ENCODE measurements around the gene UFD1. TPM values are rescaled to one million over a fixed set of nuclear protein-coding genes. Genes with fewer than 3 reads are reported as not detected.

The UFD1 gene
- total and polyA plus RNA-seq, 9 of the 15 experiments (the other 6 are each of a cell fraction or from before 2014, with no cell fraction given) = 238 to 645 (median 363) TPM

GRCh38 chr22:19488884-19489843 is 10.2 kb upstream of the UFD1 start:
- in situ Hi-C loops (cut with MboI) = no loop called here
- peaks cover 22% of the 10 kb centered on the region for H3K79me2 ChIP-seq (ENCODE audit: control insufficient read depth, insufficient read depth, low read length)
- 0 out of 2 replicates have a peak, but pooled peaks have one; percentile 54 for TF ChIP-seq ZFPM2 (CRISPR knock-in tag; IDR thresholded peaks at IDR 0.05)
- 0 out of 2 replicates have a peak, but pooled peaks have one; percentile 48 for TF ChIP-seq POLR2A (conservative IDR thresholded peaks at IDR 0.05)
- TF ChIP-seq POLR2AphosphoS5 (IDR thresholded peaks at IDR 0.05; ENCODE audit: control insufficient read depth, insufficient read depth, low read depth, low read length) = peak; percentile 53; the same call in 1 of the 2 replicates
- peak; percentile 34; the same call in 1 of the 2 replicates for TF ChIP-seq POLR2G (IDR thresholded peaks at IDR 0.05; ENCODE audit: low read depth, low read length)
- no peak for TF ChIP-seq ETV6 (IDR thresholded peaks at IDR 0.05; ENCODE audit: borderline replicate concordance in 1 of 2, low read depth in 2 of 2, low read length in 1 of 2)
- TF ChIP-seq ETV6 (CRISPR knock-in tag; IDR thresholded peaks at IDR 0.05; ENCODE audit: borderline replicate concordance) = 0 out of 2 replicates have a peak, but pooled peaks have one; percentile 29
- no peak for TF ChIP-seq ZNF778 (CRISPR knock-in tag; IDR thresholded peaks at IDR 0.05)
- 0 out of 4 replicates have a peak, but pooled peaks of 1 of the 2 experiments have one; percentile 60 for TF ChIP-seq TEAD1 (CRISPR knock-in tag; IDR thresholded peaks at IDR 0.05)
- peak; percentile 47; the same call in 1 of the 2 replicates for TF ChIP-seq SP1 (CRISPR knock-in tag; IDR thresholded peaks at IDR 0.05)
- peak; percentile 11; the same call in 1 of the 2 replicates for TF ChIP-seq ZNF316 (IDR thresholded peaks at IDR 0.05)
- peak; percentile 83 for TF ChIP-seq ZFP91 (CRISPR knock-in tag; IDR thresholded peaks at IDR 0.05)
- TF ChIP-seq TAF1 (IDR thresholded peaks at IDR 0.05; ENCODE audit: control insufficient read depth, extremely low read depth, insufficient read depth, low read length, severe bottlenecking) = no peak
- TF ChIP-seq SRF (CRISPR knock-in tag; IDR thresholded peaks at IDR 0.05) = peak in 1 of 2 experiments; percentile 96; a peak in 2 of 4 replicates
- TF ChIP-seq ZNF23 (CRISPR knock-in tag; IDR thresholded peaks at IDR 0.05) = peak; percentile 49; the same call in 1 of the 2 replicates
- TF ChIP-seq CTCF (IDR thresholded peaks at IDR 0.05 in 2 of 3, conservative IDR thresholded peaks at IDR 0.05 in 1 of 3; ENCODE audit: insufficient read depth in 2 of 3, low read depth in 1 of 3, low read length in 3 of 3) = peak in 2 of 3 experiments; percentile 33 to 63; a peak in 2 of 6 replicates
- no peak for TF ChIP-seq MYNN (IDR thresholded peaks at IDR 0.05)
- TF ChIP-seq MYNN (CRISPR knock-in tag; IDR thresholded peaks at IDR 0.05) = 0 out of 2 replicates have a peak, but pooled peaks have one; percentile 26
- no peak; the same call in 1 of the 2 replicates for TF ChIP-seq ZZZ3 (IDR thresholded peaks at IDR 0.05)

More at GRCh38 chr22:19488884-19489843, 10.2 kb upstream of the UFD1 start:
- FAIRE-seq (no peak), ATAC-seq (peak; percentile 75), DNase-seq (ENCODE audit: extremely low read depth in 1 of 4, low spot score in 3 of 4) (peak in 3 of 4 experiments; percentile 57 to 84 (median 83))
- no peaks in the 10 kb centered on the region for H3K9me3 ChIP-seq (replicated peaks; ENCODE audit: control insufficient read depth, insufficient read depth, low read depth, low read length)
- H3K4me1 ChIP-seq (replicated peaks in 1 of 2; ENCODE audit: control insufficient read depth in 2 of 2, insufficient read depth in 2 of 2, low read length in 2 of 2) = no peaks in the 10 kb centered on the region
- no peak overlapping the region for H3K4me2 ChIP-seq (ENCODE audit: insufficient read depth, low read length)
- no peaks in the 10 kb centered on the region for H3K27me3 ChIP-seq (ENCODE audit: control insufficient read depth in 2 of 2, insufficient read depth in 2 of 2, low read length in 2 of 2)
- H3K9me1 ChIP-seq (ENCODE audit: control insufficient read depth, insufficient read depth, low read length) = no peaks in the 10 kb centered on the region
- intact Hi-C loops (cut with micrococcal nuclease) = no loop called here
- no peak overlapping the region for H3K9ac ChIP-seq (ENCODE audit: insufficient read depth in 1 of 2, low read depth in 2 of 2, low read length in 2 of 2)
- 93% methylated on average over 7 of the region's 7 CpGs for WGBS (ENCODE audit: insufficient coverage, low coverage, missing lambda C conversion rate)
- ChIA-PET CTCF (ENCODE audit: low intra/inter-chr PET ratio) (interaction anchor here (0.6 to 1.8 kb wide), 2 partner anchors 141 to 154 kb away, joined by 5 to 14 read pairs; no protein-coding TSS in a partner anchor), POLR2A (interaction anchor here (0.6 to 7.8 kb wide), 10 partner anchors 9 to 455 kb away, joined by 3 to 95 read pairs (median 3); partner anchors contain the start of genes CDC45 and UFD1)
- H3K36me3 ChIP-seq (ENCODE audit: control insufficient read depth, insufficient read depth, low read length) = peaks cover 94% of the 10 kb centered on the region
- H3K27ac ChIP-seq (ENCODE audit: extremely low read depth, low read depth, low read length) = no peak overlapping the region
- no peak overlapping the region for H3K4me3 ChIP-seq
- no TSS peak for BruUV-seq (replicated peaks)
- H2AFZ ChIP-seq (ENCODE audit: low read depth, low read length) = no peak overlapping the region
- no peaks in the 10 kb centered on the region; the same call in 1 of the 2 replicates for H4K20me1 ChIP-seq (replicated peaks; ENCODE audit: control insufficient read depth, insufficient read depth, low read length)
